GM04504 (cell line): ENCODE measurements around the gene RAPGEF4.
A peak's percentile ranks its signal among the peaks of the same experiment; 100 is the strongest.
"Not testable (repeated sequence)": the region's sequence is repeated elsewhere in the genome, so short reads cannot be mapped to it uniquely, and the experiment has no call there.

Experiments used
- DNase-seq: peaks from one replicate; pipeline ENCODE4 v3.0.0-alpha.2; 2012; ENCODE audit warnings: low read depth

The RAPGEF4 gene

DNA sequence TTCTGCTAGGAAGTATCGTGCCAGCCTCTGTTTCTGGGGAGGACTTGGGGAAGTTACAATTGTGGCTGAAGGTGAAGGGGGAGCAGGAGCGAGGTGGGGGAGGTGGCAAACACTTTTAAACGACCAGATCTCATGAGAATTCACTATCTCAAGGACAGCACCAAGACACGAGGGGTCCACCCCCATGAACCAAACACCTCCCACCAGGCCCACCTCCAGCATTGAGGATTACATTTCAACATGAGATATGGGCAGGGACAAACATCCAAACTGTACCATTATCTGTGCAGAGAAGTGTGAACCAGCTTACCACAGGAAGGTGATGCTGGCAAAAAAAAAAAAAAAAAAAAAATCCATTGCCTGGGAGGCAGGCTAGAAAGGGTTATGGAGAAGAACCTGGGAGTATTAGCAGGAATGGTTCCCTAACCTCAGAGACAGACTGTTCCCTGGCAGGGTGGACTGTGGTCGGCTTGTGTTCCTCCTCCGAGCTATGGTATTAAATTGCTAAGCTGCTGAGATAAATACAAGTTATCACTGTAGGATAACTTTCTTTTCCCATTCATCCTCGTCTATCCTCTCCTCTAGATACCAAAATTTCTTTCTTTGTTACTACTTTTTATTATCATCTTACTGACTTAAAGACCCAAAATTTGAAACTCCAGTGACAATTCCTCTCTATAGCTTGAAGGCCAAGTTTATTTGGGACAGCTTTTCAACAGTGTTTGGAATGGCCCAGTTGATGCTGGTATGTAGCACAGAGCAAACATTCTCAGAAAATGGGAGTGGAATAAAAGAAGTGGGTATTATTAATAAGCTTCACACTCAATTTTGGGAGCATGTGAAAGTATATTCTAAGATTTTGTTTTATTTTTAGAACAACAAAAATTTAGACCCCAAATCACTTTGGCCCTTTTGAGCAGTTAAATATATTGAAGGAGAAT lies 266.3 kb downstream of the RAPGEF4 start:
- DNase-seq = no peak

DNA sequence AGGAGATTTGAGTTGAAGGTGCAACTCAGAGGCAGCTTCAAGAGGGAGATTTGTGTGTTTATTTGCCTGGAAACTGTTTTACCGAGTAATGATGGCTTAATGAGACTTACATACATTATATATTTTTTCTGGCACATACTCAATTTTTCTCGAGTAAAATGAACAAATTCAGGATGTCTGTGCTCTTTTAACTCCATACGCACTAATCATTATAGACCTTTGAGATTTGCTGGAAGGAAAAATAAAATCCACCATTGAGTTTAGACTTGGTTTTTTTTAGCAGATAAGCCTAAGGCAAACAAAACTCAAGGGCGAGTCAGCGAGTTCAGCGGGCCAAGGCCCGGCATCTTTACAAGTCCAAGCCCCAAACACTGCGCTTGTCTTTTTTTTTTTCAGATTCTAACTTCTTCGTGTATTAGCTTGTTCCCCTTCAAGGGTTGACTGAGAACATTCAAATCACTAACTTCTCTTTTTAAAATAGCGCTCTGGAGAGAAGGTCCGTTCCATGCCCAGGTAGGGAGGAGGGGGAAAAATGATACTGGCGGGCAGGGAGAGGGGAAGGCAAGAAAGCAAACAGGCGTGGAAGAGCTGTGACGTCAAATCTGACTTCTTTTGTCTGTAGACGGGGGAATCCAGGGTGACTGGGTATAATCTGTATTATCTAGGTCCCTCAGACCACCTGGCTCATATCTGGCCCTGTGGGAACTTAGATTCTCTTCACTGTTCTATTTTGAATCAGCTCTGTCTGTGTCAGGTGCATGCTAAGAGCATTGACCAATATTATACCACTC lies 267.3 kb downstream of the RAPGEF4 start:
- DNase-seq = no peak

DNA sequence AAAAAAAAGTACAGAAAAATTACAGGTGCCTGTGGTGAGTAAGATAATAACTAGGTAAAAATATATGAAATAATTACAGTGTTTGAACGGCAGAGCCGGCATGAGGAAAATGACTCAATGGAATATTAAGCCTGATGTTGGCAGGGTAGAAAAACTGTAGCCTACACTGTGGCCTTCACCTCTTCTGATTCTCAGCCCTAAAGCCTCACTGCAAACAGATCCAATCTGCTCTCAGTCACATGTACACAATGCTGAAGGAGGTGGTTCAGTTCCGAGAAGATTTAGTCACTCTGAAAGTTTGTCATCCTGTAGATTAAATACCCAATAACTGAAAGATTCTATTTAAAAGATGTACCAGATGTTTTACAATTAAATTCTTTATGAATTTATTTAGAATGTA lies 273.1 kb downstream of the RAPGEF4 start:
- DNase-seq = no peak

DNA sequence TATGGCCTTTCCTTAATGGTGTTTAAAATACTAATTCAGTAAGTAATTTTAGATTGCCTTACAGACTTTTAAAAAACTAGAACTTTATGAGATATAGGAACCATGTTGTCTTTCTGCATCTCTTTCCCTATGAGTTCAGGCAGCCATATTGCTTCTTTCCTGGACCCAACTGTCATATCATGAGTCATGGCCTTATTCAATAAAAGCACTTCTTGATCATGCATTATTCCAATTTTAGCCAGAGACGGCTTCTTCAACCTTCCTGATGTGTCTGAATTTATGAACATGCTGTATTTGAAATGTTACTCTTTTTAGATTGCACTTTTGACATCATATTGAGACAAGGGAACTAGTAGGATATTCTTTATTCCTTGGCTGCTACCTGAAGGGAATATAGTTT lies 274.6 kb downstream of the RAPGEF4 start:
- DNase-seq = no peak

DNA sequence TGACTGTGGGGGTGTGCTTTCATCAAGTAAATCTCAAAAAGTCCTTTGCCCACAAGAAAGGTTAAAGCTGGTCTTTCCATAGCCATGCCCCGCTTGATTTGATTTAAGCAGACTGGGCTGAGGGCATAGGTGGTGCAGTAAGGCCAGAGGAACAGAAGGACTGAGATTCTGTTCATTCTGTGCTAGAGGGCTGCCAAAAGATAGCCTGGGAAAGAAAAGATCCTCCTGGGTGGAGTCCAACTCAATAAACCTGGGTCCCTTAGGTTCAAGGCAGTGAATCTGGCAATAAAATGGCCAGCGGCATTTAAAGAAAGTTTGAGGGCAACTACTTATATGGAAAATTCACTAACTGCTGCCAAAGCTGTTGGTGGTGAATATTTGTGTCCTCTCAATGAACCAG lies 280.8 kb downstream of the RAPGEF4 start:
- DNase-seq = no peak

DNA sequence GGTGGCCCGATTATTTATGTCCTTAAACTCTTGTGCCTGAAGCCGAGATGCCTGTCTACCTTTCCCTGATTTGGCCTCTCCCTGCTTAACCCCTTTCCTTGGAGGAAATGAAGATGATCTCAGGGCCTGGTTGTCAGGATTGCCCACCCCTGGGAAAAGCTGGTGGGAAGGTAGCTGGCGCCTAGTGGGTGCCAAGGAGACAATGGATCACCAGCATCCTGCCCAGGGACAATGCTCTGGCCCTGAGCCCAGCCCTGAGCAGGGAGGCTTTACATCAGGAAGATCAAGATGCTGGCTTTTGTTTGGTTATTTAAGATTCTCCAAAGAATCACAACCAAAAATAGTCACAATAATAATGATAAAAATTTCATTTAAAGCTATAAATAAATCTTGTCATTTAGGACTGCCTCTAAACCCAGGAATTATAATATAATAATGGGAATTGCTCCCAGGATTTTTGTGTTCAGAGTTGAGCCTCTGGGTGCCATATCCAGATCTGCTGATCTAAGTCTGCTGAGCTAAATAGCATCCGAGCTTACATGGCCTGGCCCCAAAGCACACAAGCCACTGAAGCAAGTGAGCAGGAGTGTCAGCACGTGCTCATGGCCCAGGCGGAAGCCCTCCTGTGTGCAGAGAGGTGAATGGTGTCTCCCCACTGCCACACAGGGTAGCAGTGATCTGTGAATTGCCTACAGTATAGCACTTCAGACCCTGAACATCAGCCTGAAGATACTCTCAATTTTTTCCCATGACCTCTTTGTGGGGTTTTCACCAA lies 282.2 kb downstream of the RAPGEF4 start:
- DNase-seq = no peak

DNA sequence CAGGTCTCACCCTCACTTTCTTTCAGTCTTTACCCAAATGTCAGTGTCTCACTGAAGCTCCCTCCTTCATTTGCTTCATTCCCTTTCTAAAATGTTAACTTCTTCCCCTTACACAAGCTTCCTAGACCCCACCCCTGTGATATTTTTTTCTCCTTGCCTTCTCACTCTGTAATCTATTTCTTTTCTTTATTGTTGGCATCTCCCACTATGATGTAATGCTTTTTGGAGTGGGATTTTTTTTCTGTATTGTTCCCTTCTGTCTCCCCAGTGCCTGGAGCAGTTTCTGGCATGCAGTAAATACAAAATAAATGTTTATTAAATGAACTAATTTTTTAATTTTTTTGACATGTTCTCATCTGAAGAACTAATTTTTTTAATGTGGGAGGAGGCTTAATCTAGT lies 284.1 kb downstream of the RAPGEF4 start:
- DNase-seq = no peak

DNA sequence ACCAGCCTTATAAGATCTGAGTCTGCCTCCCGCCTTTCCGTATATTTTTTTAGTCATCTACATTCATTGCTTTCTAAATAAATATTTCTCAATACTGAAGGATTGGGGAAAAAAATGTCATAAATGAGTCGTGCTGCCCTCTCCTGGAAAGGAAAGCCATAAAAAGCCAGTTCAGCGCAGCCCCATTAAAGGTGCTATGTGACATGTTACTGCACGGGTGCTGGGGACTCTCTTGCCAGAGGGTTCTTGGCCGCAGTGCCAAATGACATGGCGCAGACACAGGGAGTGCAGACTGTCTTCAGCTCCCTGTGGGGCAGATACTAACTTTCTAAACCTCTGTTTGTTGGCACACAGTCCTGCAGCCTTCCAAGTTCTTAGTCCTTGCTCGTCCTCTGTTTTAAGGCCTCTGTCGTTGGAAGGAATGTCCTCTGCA lies 286.3 kb downstream of the RAPGEF4 start:
- no peak for DNase-seq

DNA sequence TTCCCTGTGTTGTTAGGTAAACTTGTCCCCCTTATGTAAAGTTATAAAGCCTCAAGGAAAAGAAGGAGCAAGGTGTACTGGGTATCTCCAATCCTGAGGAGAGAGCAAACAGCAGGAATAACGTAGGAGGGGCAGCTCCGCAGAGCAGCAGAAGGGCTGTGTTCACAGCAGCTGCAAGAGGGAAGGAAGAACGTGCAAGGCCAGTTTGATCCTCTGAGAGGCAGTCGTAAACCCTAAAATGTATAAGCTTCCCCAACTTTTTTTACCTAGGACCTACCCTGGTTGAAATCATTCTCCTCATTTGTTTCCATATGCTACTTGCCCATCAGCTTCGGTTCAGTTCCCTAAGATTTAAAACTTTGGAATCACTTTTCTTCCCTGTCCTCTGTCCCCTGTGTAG lies 288.1 kb downstream of the RAPGEF4 start:
- no peak for DNase-seq

DNA sequence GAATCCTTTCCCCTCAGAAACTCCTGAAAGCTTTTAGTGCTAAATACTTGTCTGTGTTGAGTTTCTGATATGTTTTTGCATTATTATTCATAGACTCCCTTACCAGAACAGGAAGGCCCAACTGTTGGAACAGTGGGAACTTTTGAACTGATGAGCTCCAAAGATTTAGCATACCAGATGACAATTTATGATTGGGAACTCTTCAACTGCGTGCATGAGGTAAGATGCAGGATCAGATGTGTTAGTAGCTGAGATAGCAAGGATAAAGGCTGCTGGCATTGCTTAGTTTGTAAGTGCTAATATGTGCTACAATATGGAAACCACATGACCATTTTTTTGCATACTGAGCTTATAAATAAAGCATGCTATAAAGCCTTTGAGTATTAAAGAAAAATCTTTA lies 290.8 kb downstream of the RAPGEF4 start:
- no peak for DNase-seq

DNA sequence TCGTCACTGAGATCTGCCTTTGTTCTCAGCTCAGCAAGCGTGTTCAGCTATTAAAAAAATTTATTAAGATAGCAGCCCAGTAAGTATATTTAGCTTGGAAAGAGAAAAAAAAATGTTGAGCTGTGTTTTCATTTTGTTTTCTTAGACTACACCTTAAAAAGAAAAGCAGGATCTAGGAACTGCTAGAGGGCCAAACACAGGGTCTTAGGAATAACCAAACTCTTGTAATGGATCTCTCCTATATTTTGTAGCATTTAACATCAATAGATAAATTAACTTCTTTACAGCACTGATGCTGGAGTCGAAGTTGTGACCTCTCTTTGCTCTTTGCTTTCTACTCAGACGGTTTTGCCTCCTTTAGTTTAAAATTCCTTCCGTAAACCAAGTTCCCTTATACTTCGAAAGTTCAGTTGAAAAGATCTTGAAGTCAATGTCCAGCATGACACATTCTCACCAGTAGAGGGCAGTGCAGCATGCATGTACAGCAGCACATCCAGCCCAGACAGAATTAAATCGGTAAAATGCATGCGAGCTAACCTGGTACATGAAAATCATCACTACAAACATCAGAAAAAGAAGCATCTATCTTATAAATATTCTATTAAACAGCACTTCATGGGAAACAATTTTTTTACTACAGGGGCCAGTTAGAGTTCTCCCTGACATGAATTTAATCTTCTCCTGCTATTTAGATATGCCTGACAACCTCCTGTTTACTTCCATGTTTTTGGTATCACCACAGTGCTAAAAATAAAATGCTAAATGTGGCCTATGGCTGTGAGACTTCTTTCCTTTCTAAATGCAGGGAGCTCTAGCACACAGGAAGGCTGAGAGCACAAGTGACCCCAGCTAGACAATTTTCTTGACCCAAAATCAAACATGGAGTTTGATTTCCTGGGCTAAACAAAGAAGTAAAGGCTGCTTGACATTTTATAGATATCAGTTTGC lies 291.8 kb downstream of the RAPGEF4 start:
- peak; percentile 71 for DNase-seq

DNA sequence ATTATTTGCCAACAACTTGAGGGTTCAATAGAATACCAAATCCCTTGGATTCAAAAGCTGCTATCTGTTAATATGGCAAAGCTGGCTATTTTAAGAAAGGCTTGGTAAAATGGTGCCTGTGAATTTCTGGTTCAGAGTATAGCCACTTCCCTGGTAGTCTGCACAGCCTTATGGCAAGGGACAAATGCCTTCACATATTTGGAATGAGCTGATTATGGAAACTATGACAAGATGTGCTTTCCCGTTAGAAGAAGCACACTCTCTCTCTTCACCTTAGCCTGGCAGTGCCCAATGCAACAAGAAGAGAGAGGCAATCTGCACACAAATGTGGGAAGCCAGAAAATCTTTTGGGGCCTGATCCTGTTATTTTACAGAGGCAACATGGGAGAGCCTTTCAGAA lies 292.5 kb downstream of the RAPGEF4 start:
- no peak for DNase-seq

DNA sequence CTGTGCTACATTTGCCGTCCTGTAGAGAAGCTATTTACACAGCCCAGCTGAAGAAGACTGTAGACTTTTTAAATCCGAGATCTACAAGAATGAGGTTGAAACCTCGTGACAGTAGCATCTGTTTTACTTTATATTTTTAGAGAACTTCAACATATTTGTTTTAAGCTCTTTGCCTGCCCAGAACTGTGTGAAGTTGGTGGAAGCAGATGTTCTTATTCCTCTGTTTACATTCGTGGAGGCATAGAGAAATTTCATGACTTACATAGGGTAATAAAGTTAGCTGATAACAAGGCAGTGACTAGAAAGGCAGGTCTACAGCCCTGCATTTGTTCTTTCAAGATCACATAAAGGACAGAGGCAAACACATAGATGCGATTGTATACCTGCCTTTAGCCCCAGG lies 293.0 kb downstream of the RAPGEF4 start:
- peak; percentile 36 for DNase-seq

DNA sequence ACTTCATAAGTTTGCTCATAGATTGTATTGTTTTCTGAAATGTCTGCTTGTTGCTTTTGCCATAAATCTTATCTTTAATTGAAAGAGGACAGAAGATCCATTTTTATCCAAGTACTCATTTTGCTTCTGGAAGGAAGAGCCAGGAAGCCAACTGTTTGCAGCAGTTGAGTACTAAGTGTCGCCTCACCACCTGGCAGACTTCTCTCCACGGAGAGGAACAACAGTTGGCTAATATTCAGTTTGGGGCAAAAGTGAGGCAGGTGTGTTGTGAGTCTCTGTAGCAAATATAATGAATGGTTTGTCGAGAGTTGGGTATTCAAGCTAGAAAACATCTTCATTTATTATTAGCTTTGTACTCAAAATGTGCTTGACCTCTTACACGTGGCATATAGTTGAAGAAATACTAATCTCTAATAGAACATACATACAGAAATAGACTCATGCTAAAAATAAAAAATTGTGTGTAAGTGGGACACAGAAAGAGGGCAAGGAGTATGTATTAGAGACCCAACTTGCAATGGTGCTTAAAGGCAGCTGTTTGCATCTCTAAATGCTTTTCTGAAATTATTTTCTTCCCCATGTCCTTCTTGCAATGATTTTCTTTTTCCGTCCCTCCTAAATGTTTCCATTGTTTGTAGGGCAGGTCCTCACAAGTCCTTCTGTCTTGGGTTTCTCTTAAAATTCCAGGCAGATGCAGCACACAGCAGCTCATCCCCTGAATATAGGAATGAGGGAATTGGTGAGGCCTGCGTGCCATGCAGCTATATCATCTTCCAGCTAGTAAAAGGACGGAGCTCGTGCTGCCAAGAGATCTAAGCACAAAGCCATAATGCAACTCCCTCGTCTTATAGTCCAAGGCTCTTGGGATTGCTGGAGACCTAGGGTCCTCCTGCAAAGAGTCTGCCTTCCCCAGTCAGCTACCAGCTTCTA lies 295.2 kb downstream of the RAPGEF4 start:
- no peak for DNase-seq

DNA sequence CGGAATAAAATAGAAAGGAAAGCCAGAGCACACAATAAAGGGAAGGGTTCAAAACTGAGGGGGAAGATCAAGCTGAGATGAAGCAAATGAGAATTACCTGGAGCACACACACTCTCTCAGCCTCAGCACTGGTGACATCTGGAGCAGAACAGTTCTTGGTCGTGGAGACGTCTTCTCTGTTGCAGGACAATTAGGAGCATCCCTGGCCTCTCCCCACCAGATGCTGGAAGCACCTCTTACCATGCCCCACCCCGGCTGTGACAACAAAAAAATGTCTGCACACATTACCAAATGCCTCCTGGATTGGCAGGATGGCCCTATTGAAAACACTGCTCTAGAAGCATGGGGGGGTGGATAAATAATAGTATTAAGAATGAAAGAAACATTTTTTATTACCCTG lies 296.4 kb downstream of the RAPGEF4 start:
- DNase-seq = no peak

DNA sequence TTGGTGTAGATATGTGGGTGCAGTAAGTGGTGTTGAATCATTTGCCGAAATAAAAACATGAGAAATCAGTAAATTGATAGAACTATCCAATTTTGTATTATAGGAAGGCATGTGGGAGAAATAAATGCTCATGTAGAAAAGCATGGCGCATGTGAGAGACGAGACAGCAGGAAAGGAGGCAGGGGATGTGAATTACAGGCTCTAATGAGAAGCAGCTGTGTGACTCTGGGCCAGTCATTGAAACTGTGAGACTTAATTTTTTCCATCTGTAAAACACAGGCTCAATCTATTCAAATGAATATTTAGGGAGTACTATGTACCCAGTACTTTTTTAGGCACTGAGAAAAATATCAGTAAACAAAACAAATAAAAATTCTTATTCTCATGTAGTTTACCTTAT lies 297.4 kb downstream of the RAPGEF4 start:
- DNase-seq = peak; percentile 62

DNA sequence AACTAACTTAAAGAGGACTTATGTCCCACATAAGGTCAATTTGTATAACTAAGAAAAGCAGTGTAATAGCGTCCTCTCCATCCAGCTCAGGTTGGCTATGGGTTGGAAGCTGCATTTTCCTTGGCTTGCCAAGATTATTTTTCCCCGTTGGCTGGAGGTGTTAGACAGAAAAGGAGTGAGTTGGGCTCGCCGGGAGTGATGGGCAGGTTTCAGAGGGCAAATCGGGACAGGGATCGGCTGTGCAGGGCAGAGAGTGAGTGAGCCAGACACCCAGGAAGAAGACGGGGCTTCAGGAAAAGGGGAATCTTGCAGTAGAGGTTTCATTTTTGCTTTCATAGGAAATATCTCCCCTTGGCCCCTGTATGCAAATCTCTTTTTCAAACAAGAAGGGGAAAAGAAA lies 298.5 kb downstream of the RAPGEF4 start:
- no peak for DNase-seq

DNA sequence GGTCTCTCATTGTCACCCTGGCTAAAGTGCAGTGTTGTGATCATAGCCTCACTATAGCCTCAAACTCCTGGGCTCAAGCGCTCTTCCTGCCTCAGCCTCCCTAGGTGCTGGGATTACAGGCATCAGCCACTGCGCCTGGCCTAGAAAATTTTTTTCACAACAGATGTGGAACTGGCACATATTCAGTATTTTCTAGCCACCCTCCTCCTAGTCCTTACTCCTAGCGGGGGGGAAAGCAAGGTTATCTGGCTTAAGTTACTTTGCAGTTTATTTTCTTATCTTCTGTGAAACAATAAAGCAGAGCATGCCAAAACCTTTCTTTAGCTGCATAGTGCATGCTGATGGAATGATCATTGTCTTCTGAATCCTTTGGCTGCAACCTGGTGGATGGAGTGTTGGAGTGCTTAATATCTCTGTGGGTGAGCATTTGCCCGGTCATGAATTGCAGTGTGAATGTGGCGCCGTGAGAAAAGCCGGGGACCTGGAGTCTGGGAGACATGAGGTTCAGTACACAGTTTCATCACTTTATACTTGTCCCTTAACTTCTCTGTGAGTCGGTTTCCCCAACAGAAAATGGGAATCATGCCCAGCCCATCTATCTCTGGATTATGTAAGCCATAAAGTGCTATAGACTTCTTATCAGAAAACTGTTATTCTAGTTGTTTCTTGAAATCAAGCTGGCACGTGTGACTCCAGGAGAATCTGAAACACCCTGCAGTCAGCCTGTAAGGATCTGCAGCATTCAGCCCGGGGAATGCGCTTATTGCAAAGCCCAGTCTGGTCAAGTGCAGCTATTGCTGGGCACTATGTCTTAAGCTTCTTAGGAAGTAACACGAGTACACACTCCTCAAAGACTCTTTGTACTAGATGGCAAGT lies 301.8 kb downstream of the RAPGEF4 start:
- no peak for DNase-seq

DNA sequence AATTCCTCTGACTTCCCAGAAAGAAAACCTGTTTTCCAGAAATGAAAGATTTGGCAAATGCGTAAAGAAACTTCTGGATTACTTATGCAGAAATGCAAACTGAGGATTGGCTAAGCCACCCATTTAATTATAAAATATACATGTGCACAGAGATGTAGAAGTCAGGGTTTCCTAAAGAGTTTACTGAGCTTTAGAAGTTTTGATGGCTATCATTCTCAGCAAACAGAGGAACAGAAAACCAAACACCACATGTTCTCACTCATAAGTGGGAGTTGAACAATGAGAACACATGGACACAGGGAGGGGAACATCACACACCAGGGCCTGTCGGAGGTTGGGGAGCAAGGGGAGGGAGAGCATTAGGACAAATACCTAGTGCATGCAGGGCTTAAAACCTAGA lies 302.6 kb downstream of the RAPGEF4 start:
- not testable (repeated sequence) for DNase-seq
